Left ventricle myocardium inferior (tissue), 1 donor: ENCODE data around the gene PNMA5. TPM values are rescaled to one million over a fixed set of nuclear protein-coding genes. Genes with fewer than 3 reads are reported as not detected.

Experiments
- DNase-seq: peaks from one replicate; pipeline ENCODE4 v3.0.0-alpha.2; 2020
- H3K27ac ChIP-seq: fragments of 200-600 bp; replicated peaks from 2 replicates; pipeline ENCODE4 v1.8.0; 2021
- H3K27me3 ChIP-seq: fragments of 200-600 bp; 2 replicates; pipeline ENCODE4 v1.8.0; 2021; ENCODE audit warnings: low read depth
- H3K36me3 ChIP-seq: fragments of 200-600 bp; 2 replicates; pipeline ENCODE4 v1.8.0; 2021
- H3K4me1 ChIP-seq: fragments of 200-600 bp; 2 replicates; pipeline ENCODE4 v1.8.0; 2021
- H3K4me3 ChIP-seq: fragments of 200-600 bp; 2 replicates; pipeline ENCODE4 v1.8.0; 2021; ENCODE audit warnings: mild to moderate bottlenecking, moderate library complexity
- H3K9me3 ChIP-seq: fragments of 200-600 bp; replicated peaks from 2 replicates; pipeline ENCODE4 v1.8.0; 2021
- CTCF ChIP-seq: fragments of 200-600 bp; IDR thresholded peaks from 2 replicates; pipeline ENCODE4 v1.8.0; 2021; ENCODE audit warnings: antibody characterized with exemption, mild to moderate bottlenecking, borderline replicate concordance
- intact Hi-C: fragments of 100-400 bp; cut with micrococcal nuclease; formaldehyde crosslinking; loops from one replicate; pipeline ENCODE4 v1.11.0; 2022
- total RNA-seq: library from RNA; stranded (reverse); fragmentation: NEBNext Ultra II Directional; extraction: Animal tissue kit (Norgen Biotek cat#: 25700); gene quantifications from one replicate; pipeline ENCODE4 v1.2.1, GENCODE V29; 2021
- donor health status: DM: no; HTN: yes; CAD: no; lungs with severe emphysema.

PNMA5 gene
- total RNA-seq, 1 donor from 2014 or later, result not detected

- no peak for DNase-seq
- Histone ChIP-seq H3K4me3 (no peak overlapping the region), H3K4me1 (no peaks in the 10 kb centered on the region), H3K27me3 (no peaks in the 10 kb centered on the region), H3K36me3 (no peaks in the 10 kb centered on the region), H3K27ac (no peak overlapping the region), H3K9me3 (no peaks in the 10 kb centered on the region)
- no peak for TF ChIP-seq CTCF
- intact Hi-C loops, result no loop called here
Measured at GRCh38 chrX:152950786-152951185, 43.1 kb downstream of the PNMA5 start.

- no peaks in the 10 kb centered on the region for H3K27me3 ChIP-seq
- no peak for DNase-seq
- no peak overlapping the region for H3K27ac ChIP-seq
- intact Hi-C loops, result no loop called here
- TF ChIP-seq CTCF, result no peak
- H3K36me3 ChIP-seq, result no peaks in the 10 kb centered on the region
- no peak overlapping the region for H3K4me3 ChIP-seq
- no peaks in the 10 kb centered on the region for H3K9me3 ChIP-seq
- no peaks in the 10 kb centered on the region for H3K4me1 ChIP-seq
Measured at GRCh38 chrX:152949114-152949513, 44.8 kb downstream of the PNMA5 start.

GRCh38 chrX:152946681-152947080, 47.2 kb downstream of the PNMA5 start:
- Histone ChIP-seq H3K4me1 (peaks cover 7% of the 10 kb centered on the region), H3K27me3 (no peaks in the 10 kb centered on the region), H3K36me3 (no peaks in the 10 kb centered on the region), H3K9me3 (no peaks in the 10 kb centered on the region), H3K4me3 (no peak overlapping the region), H3K27ac (no peak overlapping the region)
- intact Hi-C loops, result no loop called here
- DNase-seq, result no peak
- TF ChIP-seq CTCF, result no peak

GRCh38 chrX:152945021-152945979, 48.6 kb downstream of the PNMA5 start:
- Histone ChIP-seq H3K27me3 (no peaks in the 10 kb centered on the region), H3K4me3 (no peak overlapping the region), H3K9me3 (no peaks in the 10 kb centered on the region), H3K36me3 (no peaks in the 10 kb centered on the region), H3K27ac (no peak overlapping the region), H3K4me1 (peaks cover 10% of the 10 kb centered on the region)
- no peak for TF ChIP-seq CTCF
- intact Hi-C loops, result no loop called here
- DNase-seq, result no peak

GRCh38 chrX:152943826-152944225, 50.1 kb downstream of the PNMA5 start:
- no peaks in the 10 kb centered on the region for H3K9me3 ChIP-seq
- TF ChIP-seq CTCF, result no peak
- no peaks in the 10 kb centered on the region for H3K27me3 ChIP-seq
- peaks cover 10% of the 10 kb centered on the region for H3K4me1 ChIP-seq
- H3K36me3 ChIP-seq, result no peaks in the 10 kb centered on the region
- no peak overlapping the region for H3K4me3 ChIP-seq
- DNase-seq, result no peak
- H3K27ac ChIP-seq, result no peak overlapping the region
- intact Hi-C loops, result no loop called here
